SK-N-SH treated with all-trans-retinoic acid at 6 μM for 48 hours (cell line): ENCODE measurements around the gene MTF1.
"Not testable (repeated sequence)": the region's sequence is repeated elsewhere in the genome, so short reads cannot be mapped to it uniquely, and the experiment has no call there.

Experiments used
- ATAC-seq: fragments of 200-7000 bp; cut with Tn5 transposase; 3 replicates; pipeline ENCODE4 v1.9.1; 2020; ENCODE audit warnings: mild to moderate bottlenecking, moderate library complexity
- ARNTL ChIP-seq: fragments of 450-650 bp; formaldehyde crosslinking; IDR thresholded peaks from 2 replicates; pipeline ENCODE4 v1.5.0; 2020; ENCODE audit warnings: low read depth, mild to moderate bottlenecking, moderate library complexity, borderline replicate concordance
- BACH2 ChIP-seq: fragments of 250-450 bp; sonication (Bioruptor Pico); IDR thresholded peaks from 2 replicates; pipeline ENCODE4 v1.9.0; 2021; ENCODE audit warnings: mild to moderate bottlenecking, borderline replicate concordance
- CSDC2 ChIP-seq: fragments of 250-450 bp; sonication (Bioruptor Pico); IDR thresholded peaks from 2 replicates; pipeline ENCODE4 v1.5.0; 2020; ENCODE audit warnings: mild to moderate bottlenecking, moderate library complexity
- ESRRG ChIP-seq: fragments of 250-450 bp; sonication (Bioruptor Pico); IDR thresholded peaks from 2 replicates; pipeline ENCODE4 v1.6.1; 2021; ENCODE audit warnings: mild to moderate bottlenecking
- GLIS3 ChIP-seq: fragments of 250-450 bp; sonication (Bioruptor Pico); IDR thresholded peaks from 2 replicates; pipeline ENCODE4 v1.5.0; 2020; ENCODE audit warnings: mild to moderate bottlenecking, moderate library complexity
- ISL1 ChIP-seq: fragments of 250-450 bp; sonication (Bioruptor Pico); IDR thresholded peaks from 2 replicates; pipeline ENCODE4 v2.1.2; 2022; ENCODE audit warnings: mild to moderate bottlenecking, moderate library complexity
- OSR1 ChIP-seq: fragments of 250-450 bp; sonication (Bioruptor Pico); IDR thresholded peaks from 2 replicates; pipeline ENCODE4 v1.8.0; 2022; ENCODE audit warnings: moderate library complexity, mild to moderate bottlenecking, inconsistent platforms
- PPARA ChIP-seq: fragments of 250-450 bp; sonication (Bioruptor Pico); IDR thresholded peaks from 2 replicates; pipeline ENCODE4 v1.5.0; 2020; ENCODE audit warnings: mild to moderate bottlenecking, borderline replicate concordance
- RARB ChIP-seq: fragments of 250-450 bp; sonication (Bioruptor Pico); IDR thresholded peaks from 2 replicates; pipeline ENCODE4 v1.8.0; 2021; ENCODE audit warnings: mild to moderate bottlenecking, moderate library complexity
- SNAI2 ChIP-seq: fragments of 250-450 bp; sonication (Bioruptor Pico); IDR thresholded peaks from 2 replicates; pipeline ENCODE4 v1.5.0; 2020; ENCODE audit warnings: mild to moderate bottlenecking, moderate library complexity
- TCF4 ChIP-seq: fragments of 250-450 bp; sonication (Bioruptor Pico); IDR thresholded peaks from 2 replicates; pipeline ENCODE4 v1.8.0; 2021; ENCODE audit warnings: mild to moderate bottlenecking, moderate library complexity, borderline replicate concordance
- TOX ChIP-seq: fragments of 250-450 bp; sonication (Bioruptor Pico); IDR thresholded peaks from 2 replicates; pipeline ENCODE4 v1.8.0; 2021; ENCODE audit warnings: mild to moderate bottlenecking, moderate library complexity, borderline replicate concordance
- ZC3H10 ChIP-seq: fragments of 250-450 bp; sonication (Bioruptor Pico); IDR thresholded peaks from 2 replicates; pipeline ENCODE4 v1.5.1; 2021; ENCODE audit warnings: mild to moderate bottlenecking, moderate library complexity
- ZFP3 ChIP-seq: fragments of 250-450 bp; sonication (Bioruptor Pico); IDR thresholded peaks from 2 replicates; pipeline ENCODE4 v1.5.0; 2020; ENCODE audit warnings: mild to moderate bottlenecking, moderate library complexity
- ZFP30 ChIP-seq: fragments of 450-650 bp; formaldehyde crosslinking; IDR thresholded peaks from 2 replicates; pipeline ENCODE4 v1.5.0; 2022; ENCODE audit warnings: mild to moderate bottlenecking, moderate library complexity
- ZNF565 ChIP-seq: fragments of 450-650 bp; formaldehyde crosslinking; conservative IDR thresholded peaks from 2 replicates; pipeline ENCODE4 v1.5.0; 2020; ENCODE audit warnings: low read depth, mild to moderate bottlenecking, moderate library complexity
- ZNF70 ChIP-seq: fragments of 450-650 bp; formaldehyde crosslinking; IDR thresholded peaks from 2 replicates; pipeline ENCODE4 v1.5.0; 2020; ENCODE audit warnings: mild to moderate bottlenecking, moderate library complexity
- ZNF8 ChIP-seq: fragments of 450-650 bp; formaldehyde crosslinking; IDR thresholded peaks from 2 replicates; pipeline ENCODE4 v1.5.0; 2020; ENCODE audit warnings: mild to moderate bottlenecking, moderate library complexity
- TF ChIP-seq, protein P1 (sequence below): fragments of 250-450 bp; sonication (Bioruptor Pico); IDR thresholded peaks from 2 replicates; pipeline ENCODE4 v1.5.1; 2021; ENCODE audit warnings: mild to moderate bottlenecking, moderate library complexity
- TF ChIP-seq, protein P2 (sequence below): fragments of 250-450 bp; sonication (Bioruptor Pico); IDR thresholded peaks from 2 replicates; pipeline ENCODE4 v1.8.0; 2021; ENCODE audit warnings: low read depth, mild to moderate bottlenecking, moderate library complexity, borderline replicate concordance
- TF ChIP-seq, protein P3 (sequence below): fragments of 250-450 bp; sonication (Bioruptor Pico); IDR thresholded peaks from 2 replicates; pipeline ENCODE4 v1.5.1; 2020; ENCODE audit warnings: low read depth, mild to moderate bottlenecking, moderate library complexity
- TF ChIP-seq, protein P4 (sequence below): fragments of 250-450 bp; sonication (Bioruptor Pico); IDR thresholded peaks from 2 replicates; pipeline ENCODE4 v1.5.0; 2020; ENCODE audit warnings: mild to moderate bottlenecking, moderate library complexity

Gene MTF1

DNA sequence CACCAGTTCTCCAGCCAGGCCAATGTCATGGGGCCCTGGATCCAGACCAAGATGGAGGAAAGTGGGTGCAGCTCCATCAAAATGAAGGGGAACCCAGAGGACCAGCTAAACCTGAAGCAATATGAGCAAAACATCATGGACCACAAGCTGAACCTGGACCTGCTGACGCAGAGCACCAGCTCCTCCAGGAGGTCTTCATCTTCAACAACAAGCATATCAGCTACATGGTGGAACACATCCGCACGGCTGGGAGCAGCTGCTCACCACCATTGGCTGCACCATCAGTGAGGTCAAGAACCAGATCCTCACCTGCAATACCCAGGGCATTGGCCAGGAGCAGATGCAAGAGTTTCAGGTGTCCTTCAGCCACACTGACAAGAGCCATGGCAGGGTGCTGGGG lies 80.7 kb downstream of the MTF1 start (continued):
- TF ChIP-seq, protein P1, sequence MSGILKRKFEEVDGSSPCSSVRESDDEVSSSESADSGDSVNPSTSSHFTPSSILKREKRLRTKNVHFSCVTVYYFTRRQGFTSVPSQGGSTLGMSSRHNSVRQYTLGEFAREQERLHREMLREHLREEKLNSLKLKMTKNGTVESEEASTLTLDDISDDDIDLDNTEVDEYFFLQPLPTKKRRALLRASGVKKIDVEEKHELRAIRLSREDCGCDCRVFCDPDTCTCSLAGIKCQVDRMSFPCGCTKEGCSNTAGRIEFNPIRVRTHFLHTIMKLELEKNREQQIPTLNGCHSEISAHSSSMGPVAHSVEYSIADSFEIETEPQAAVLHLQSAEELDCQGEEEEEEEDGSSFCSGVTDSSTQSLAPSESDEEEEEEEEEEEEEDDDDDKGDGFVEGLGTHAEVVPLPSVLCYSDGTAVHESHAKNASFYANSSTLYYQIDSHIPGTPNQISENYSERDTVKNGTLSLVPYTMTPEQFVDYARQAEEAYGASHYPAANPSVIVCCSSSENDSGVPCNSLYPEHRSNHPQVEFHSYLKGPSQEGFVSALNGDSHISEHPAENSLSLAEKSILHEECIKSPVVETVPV, result no peak
- no peak for TF ChIP-seq RARB (CRISPR knock-in tag)
- TF ChIP-seq GLIS3, result no peak
- TF ChIP-seq ESRRG (CRISPR knock-in tag), result no peak

DNA sequence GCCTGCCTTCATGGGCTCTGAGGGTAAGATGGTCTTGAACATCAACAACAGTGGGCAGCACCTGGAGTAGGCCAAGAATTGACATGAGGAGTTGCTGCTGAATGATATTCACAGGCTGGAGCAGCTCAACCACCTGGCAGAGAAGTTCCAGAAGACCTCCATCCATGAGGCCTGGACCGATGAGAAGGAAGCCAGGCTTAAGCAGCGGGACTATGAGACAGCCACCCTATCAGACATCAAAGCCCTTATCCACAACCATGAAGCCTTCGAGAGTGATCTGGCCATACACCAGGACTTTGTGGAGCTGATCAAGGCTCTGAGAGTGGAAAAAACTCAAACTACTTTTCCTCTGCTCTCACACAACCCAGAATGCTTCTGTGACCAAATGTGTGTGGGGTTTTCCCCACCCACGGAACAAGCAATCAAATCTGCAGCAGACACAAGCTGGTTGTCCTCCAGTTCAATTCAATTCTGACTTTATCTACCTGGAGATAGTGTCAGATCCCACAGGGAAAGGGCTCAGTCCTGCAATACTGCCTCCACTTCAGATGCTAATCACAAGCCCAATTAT lies 82.4 kb downstream of the MTF1 start:
- TF ChIP-seq ZC3H10, result no peak
- no peak for TF ChIP-seq ZNF70 (CRISPR knock-in tag)
- TF ChIP-seq ZFP30, result no peak
- TF ChIP-seq ZNF565, result no peak
- TF ChIP-seq, protein P1, result no peak
- no peak for TF ChIP-seq TOX (CRISPR knock-in tag)
- TF ChIP-seq PPARA (CRISPR knock-in tag), result no peak
- TF ChIP-seq, protein P2, sequence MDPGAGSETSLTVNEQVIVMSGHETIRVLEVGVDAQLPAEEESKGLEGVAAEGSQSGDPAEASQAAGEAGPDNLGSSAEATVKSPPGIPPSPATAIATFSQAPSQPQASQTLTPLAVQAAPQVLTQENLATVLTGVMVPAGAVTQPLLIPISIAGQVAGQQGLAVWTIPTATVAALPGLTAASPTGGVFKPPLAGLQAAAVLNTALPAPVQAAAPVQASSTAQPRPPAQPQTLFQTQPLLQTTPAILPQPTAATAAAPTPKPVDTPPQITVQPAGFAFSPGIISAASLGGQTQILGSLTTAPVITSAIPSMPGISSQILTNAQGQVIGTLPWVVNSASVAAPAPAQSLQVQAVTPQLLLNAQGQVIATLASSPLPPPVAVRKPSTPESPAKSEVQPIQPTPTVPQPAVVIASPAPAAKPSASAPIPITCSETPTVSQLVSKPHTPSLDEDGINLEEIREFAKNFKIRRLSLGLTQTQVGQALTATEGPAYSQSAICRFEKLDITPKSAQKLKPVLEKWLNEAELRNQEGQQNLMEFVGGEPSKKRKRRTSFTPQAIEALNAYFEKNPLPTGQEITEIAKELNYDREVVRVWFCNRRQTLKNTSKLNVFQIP (CRISPR knock-in tag), result no peak
- TF ChIP-seq SNAI2 (CRISPR knock-in tag), result no peak
- no peak for TF ChIP-seq ARNTL
- TF ChIP-seq, all 23 proteins: peak for 0
- ATAC-seq, result no peak

DNA sequence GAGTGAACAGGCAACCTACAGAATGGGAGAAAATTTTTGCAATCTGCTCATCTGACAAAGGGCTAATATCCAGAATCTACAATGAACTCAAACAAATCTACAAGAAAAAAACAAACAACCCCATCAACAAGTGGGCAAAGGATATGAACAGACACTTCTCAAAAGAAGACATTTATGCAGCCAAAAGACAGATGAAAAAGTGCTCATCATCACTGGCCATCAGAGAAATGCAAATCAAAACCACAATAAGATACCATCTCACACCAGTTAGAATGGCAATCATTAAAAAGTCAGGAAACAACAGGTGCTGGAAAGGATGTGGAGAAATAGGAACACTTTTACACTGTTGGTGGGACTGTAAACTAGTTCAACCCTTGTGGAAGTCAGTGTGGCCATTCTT lies 88.0 kb downstream of the MTF1 start:
- not testable (repeated sequence) for ATAC-seq

DNA sequence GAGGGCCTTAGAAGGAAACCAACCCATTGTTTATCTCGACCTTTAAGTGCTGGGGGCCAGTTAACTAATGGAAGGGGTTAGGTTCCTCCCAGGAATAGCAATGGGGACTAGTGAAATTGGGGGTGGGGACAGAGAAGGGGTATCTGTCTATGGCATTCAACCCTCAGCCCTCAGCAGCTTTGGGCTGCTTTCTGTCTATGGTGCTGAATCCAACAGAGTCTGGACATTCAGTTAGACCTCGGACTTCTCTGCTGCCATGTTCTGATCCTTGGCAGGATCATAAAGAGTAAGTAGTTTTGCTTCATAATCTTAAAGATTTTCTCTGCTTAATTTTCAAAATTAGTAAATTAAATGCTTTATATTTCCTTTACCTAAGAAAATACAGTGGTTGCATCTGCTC lies 91.9 kb downstream of the MTF1 start:
- TF ChIP-seq ZFP30 (no peak), RARB (CRISPR knock-in tag) (no peak), ZFP3 (CRISPR knock-in tag) (no peak), GLIS3 (no peak), ZNF8 (CRISPR knock-in tag) (no peak), SNAI2 (CRISPR knock-in tag) (no peak), BACH2 (CRISPR knock-in tag) (no peak), ZNF565 (no peak), ZC3H10 (no peak), OSR1 (CRISPR knock-in tag) (no peak), ZNF70 (CRISPR knock-in tag) (no peak)
- TF ChIP-seq, protein P1, result no peak
- TF ChIP-seq, protein P3, sequence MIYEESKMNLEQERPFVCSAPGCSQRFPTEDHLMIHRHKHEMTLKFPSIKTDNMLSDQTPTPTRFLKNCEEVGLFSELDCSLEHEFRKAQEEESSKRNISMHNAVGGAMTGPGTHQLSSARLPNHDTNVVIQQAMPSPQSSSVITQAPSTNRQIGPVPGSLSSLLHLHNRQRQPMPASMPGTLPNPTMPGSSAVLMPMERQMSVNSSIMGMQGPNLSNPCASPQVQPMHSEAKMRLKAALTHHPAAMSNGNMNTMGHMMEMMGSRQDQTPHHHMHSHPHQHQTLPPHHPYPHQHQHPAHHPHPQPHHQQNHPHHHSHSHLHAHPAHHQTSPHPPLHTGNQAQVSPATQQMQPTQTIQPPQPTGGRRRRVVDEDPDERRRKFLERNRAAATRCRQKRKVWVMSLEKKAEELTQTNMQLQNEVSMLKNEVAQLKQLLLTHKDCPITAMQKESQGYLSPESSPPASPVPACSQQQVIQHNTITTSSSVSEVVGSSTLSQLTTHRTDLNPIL, result no peak
- TF ChIP-seq, all 23 proteins: peak for 0
- no peak for ATAC-seq

DNA sequence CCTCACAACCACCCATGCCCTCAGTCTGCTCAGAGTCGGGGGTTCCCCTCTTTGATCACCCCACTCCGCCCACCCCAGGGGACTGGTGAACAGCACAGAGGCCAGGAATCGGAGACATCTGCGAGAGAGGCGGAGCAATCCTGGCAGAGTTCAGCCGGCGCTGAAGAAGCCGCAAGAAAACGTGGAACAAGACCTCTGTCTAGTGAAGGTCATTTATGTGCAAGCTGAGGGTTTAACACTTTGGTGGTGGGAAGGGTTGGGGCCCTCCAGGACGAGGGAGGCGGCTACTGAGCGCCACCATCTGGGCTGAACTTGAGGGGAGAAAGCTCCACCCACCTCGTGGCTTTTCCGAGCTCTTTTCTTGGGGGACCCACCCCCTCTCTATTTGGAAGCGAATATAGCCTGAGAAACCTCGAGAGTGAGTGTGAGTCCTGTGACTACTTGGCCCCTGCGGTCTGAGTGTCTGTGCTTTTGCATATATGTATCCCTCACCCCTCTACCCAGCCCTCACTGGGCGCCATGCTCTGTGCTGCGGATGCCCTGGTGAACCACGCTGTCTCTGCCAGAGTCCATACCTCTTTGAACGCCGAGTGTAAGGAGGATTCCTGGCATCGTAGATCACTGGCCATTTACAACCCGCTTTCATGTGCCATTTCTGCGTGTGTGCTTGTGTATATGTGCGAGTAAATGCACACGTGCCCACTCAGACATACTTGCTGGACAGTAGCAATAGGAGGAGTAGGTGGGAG lies 93.3 kb downstream of the MTF1 start:
- peak; percentile 30 for ATAC-seq
- TF ChIP-seq RARB (CRISPR knock-in tag), result no peak
- no peak for TF ChIP-seq SNAI2 (CRISPR knock-in tag)
- TF ChIP-seq ARNTL, result no peak
- no peak for TF ChIP-seq CSDC2 (CRISPR knock-in tag)
- TF ChIP-seq BACH2 (CRISPR knock-in tag), result no peak
- TF ChIP-seq, protein P2 (CRISPR knock-in tag), result no peak
- no peak for TF ChIP-seq TCF4 (CRISPR knock-in tag)
- no peak for TF ChIP-seq ZFP30
- no peak for TF ChIP-seq ISL1 (CRISPR knock-in tag)
- TF ChIP-seq ZFP3 (CRISPR knock-in tag), result no peak
- TF ChIP-seq, protein P4, sequence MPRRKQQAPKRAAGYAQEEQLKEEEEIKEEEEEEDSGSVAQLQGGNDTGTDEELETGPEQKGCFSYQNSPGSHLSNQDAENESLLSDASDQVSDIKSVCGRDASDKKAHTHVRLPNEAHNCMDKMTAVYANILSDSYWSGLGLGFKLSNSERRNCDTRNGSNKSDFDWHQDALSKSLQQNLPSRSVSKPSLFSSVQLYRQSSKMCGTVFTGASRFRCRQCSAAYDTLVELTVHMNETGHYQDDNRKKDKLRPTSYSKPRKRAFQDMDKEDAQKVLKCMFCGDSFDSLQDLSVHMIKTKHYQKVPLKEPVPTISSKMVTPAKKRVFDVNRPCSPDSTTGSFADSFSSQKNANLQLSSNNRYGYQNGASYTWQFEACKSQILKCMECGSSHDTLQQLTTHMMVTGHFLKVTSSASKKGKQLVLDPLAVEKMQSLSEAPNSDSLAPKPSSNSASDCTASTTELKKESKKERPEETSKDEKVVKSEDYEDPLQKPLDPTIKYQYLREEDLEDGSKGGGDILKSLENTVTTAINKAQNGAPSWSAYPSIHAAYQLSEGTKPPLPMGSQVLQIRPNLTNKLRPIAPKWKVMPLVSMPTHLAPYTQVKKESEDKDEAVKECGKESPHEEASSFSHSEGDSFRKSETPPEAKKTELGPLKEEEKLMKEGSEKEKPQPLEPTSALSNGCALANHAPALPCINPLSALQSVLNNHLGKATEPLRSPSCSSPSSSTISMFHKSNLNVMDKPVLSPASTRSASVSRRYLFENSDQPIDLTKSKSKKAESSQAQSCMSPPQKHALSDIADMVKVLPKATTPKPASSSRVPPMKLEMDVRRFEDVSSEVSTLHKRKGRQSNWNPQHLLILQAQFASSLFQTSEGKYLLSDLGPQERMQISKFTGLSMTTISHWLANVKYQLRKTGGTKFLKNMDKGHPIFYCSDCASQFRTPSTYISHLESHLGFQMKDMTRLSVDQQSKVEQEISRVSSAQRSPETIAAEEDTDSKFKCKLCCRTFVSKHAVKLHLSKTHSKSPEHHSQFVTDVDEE (CRISPR knock-in tag), result no peak
